Endodermal cell (in vitro differentiated cells): ENCODE measurements around the gene SLC9A5. TPM values are rescaled to one million over a fixed set of nuclear protein-coding genes. Genes with fewer than 3 reads are reported as not detected.

ENCODE experiments used
- DNase-seq: peaks from one replicate; pipeline ENCODE4 v3.0.0-alpha.2; 2017
- H3K27ac ChIP-seq: 2 replicates; pipeline ENCODE4 v1.5.1; 2013; ENCODE audit warnings: mild to moderate bottlenecking, low read depth, low read length, moderate library complexity
- H3K27me3 ChIP-seq: 2 replicates; pipeline ENCODE4 v1.6.1; 2013; ENCODE audit warnings: mild to moderate bottlenecking, low read length, moderate library complexity; ENCODE audit not compliant: insufficient read depth, control insufficient read depth, poor library complexity, severe bottlenecking
- H3K36me3 ChIP-seq: 2 replicates; pipeline ENCODE4 v1.7.0; 2013; ENCODE audit warnings: mild to moderate bottlenecking, low read length, moderate library complexity; ENCODE audit not compliant: control insufficient read depth, insufficient read depth
- H3K4me1 ChIP-seq: one replicate; pipeline ENCODE4 v1.7.0; 2013; ENCODE audit warnings: low read length; ENCODE audit not compliant: control insufficient read depth, insufficient read depth
- H3K4me3 ChIP-seq: 2 replicates; pipeline ENCODE4 v1.5.1; 2013; ENCODE audit warnings: mild to moderate bottlenecking, low read length, moderate library complexity
- H3K9ac ChIP-seq: 2 replicates; pipeline ENCODE4 v1.6.1; 2013; ENCODE audit warnings: mild to moderate bottlenecking, low read length, moderate library complexity; ENCODE audit not compliant: poor library complexity, severe bottlenecking; ENCODE audit errors: extremely low read depth
- H3K9me3 ChIP-seq: 2 replicates; pipeline ENCODE4 v1.6.1; 2013; ENCODE audit warnings: mild to moderate bottlenecking, low read length, moderate library complexity; ENCODE audit not compliant: control insufficient read depth
- H3K27ac Mint-ChIP-seq: 2 replicates; pipeline ENCODE4 v1.8.0; 2020; ENCODE audit warnings: mixed read lengths
- H3K27me3 Mint-ChIP-seq: 2 replicates; pipeline ENCODE4 v1.8.0; 2021; ENCODE audit warnings: mild to moderate bottlenecking, mixed read lengths; ENCODE audit not compliant: insufficient read depth
- H3K36me3 Mint-ChIP-seq: 2 replicates; pipeline ENCODE4 v1.8.0; 2020; ENCODE audit warnings: low read depth, mixed read lengths
- H3K4me1 Mint-ChIP-seq: 2 replicates; pipeline ENCODE4 v1.8.0; 2020; ENCODE audit warnings: mixed read lengths
- H3K4me3 Mint-ChIP-seq: 2 replicates; pipeline ENCODE4 v1.8.0; 2020; ENCODE audit warnings: mild to moderate bottlenecking, moderate library complexity, mixed read lengths
- H3K9me3 Mint-ChIP-seq: 2 replicates; pipeline ENCODE4 v1.8.0; 2020; ENCODE audit warnings: mild to moderate bottlenecking, mixed read lengths
- WGBS, 2 experiments: methylation state at CpG; one replicate each; pipeline versions ENCODE4 v1.1.5 to v1.1.7; 2013; ENCODE audit warnings: missing lambda C conversion rate in 2 of 2, mixed read lengths in 1 of 2; ENCODE audit not compliant: insufficient coverage in 1 of 2, insufficient read length in 1 of 2; 5-methylcytosine and 5-hydroxymethylcytosine counted together
- total RNA-seq, 2 donors: library from RNA; stranded (reverse); fragmentation: NEBNext Ultra II Directional in 1 of 2; extraction: Animal tissue kit (Norgen Biotek cat#: 25700) in 1 of 2; gene quantifications; 2 replicates in 1 of 2; 3 replicates in 1 of 2; pipeline ENCODE4 v1.2.1, GENCODE V29; 2021
- TF ChIP-seq, protein P1 (sequence below): fragments of 200-600 bp; sonication (generic); conservative IDR thresholded peaks from 2 replicates; pipeline ENCODE4 v1.5.0; 2021; ENCODE audit warnings: antibody characterized with exemption, mild to moderate bottlenecking

Gene SLC9A5
- total RNA-seq, 2 donors from 2014 or later = 8.9 to 9.0 TPM

DNA sequence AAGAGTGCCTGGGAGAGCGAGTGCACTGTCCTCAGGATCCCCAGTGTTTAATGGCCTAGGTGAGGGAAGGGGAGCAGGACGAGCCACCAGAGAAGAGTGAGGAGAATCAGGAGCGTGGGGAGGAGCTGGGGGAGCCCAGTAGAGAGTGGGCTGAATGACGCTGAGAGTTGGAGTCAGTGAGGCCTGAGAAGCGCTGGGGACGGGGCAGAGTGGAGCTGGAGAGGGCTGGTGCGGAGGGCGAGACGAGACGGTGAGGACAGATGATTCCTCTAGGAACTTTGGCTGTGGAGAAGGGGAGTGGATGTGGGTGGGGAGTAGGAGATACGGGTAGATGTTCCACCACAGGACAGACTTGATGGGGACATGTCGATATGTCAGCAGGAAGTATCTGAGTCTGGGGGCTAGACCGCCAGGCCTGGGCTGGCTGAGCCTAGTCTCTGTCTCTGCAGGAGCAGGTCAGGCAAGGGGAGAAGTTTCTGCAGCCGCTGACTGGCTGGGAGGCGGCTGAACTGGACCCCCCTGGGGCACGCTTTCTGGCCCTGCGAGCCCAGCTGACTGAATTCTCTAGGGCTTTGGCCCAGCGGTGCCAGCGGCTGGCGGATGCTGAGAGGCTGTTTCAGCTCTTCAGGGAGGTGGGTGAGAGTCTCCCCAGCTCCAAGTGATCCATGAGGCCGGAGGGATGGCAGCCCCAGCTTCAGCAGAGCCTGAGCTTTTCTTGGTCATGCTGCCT, 35.2 kb downstream of the SLC9A5 start:
- Histone ChIP-seq H3K9me3 (no peaks in the 10 kb centered on the region), H3K4me3 (no peak overlapping the region), H3K36me3 (no peaks in the 10 kb centered on the region), H3K9ac (no peak overlapping the region), H3K4me1 (no peaks in the 10 kb centered on the region), H3K27me3 (no peaks in the 10 kb centered on the region), H3K27ac (no peak overlapping the region)
- TF ChIP-seq, protein P1, sequence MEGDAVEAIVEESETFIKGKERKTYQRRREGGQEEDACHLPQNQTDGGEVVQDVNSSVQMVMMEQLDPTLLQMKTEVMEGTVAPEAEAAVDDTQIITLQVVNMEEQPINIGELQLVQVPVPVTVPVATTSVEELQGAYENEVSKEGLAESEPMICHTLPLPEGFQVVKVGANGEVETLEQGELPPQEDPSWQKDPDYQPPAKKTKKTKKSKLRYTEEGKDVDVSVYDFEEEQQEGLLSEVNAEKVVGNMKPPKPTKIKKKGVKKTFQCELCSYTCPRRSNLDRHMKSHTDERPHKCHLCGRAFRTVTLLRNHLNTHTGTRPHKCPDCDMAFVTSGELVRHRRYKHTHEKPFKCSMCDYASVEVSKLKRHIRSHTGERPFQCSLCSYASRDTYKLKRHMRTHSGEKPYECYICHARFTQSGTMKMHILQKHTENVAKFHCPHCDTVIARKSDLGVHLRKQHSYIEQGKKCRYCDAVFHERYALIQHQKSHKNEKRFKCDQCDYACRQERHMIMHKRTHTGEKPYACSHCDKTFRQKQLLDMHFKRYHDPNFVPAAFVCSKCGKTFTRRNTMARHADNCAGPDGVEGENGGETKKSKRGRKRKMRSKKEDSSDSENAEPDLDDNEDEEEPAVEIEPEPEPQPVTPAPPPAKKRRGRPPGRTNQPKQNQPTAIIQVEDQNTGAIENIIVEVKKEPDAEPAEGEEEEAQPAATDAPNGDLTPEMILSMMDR = no peak
- WGBS, 2 experiments = 92 to 97% methylated on average over 20 to 21 of the region's 21 CpGs
- DNase-seq = no peak
- Mint-ChIP-seq H3K4me1 (peaks cover 2% of the 10 kb centered on the region), H3K27me3 (no peaks in the 10 kb centered on the region), H3K27ac (no peak overlapping the region), H3K36me3 (no peaks in the 10 kb centered on the region), H3K9me3 (no peaks in the 10 kb centered on the region), H3K4me3 (no peak overlapping the region)

DNA sequence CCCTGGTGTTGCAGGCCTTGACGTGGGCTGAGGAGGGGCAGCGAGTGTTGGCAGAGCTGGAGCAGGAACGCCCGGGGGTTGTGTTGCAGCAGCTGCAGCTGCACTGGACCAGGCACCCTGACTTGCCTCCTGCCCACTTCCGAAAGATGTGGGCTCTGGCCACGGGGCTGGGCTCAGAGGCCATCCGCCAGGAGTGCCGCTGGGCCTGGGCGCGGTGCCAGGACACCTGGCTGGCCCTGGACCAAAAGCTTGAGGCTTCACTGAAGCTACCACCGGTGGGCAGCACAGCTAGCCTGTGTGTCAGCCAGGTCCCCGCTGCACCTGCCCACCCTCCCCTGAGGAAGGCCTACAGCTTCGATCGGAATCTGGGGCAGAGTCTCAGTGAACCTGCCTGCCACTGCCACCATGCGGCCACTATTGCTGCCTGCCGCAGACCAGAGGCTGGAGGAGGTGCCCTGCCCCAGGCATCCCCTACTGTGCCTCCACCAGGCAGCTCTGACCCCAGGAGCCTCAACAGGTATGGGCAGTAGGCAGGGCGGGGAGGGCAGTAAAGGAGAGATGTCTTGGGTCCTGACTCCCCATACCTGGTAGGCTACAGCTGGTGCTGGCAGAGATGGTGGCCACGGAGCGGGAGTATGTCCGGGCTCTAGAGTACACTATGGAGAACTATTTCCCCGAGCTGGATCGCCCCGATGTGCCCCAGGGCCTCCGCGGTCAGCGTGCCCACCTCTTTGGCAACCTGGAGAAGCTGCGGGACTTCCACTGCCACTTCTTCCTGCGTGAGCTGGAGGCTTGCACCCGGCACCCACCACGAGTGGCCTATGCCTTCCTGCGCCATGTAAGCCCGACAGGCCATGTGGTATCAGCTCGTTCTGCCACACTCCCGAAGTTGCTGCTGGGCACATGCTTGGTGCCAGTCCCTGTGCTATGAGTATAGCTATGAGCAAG, 36.2 kb downstream of the SLC9A5 start:
- TF ChIP-seq, protein P1 = peak; percentile 82
- no peaks in the 10 kb centered on the region for H3K4me1 ChIP-seq
- Mint-ChIP-seq H3K27me3 (no peaks in the 10 kb centered on the region), H3K9me3 (no peaks in the 10 kb centered on the region), H3K36me3 (no peaks in the 10 kb centered on the region), H3K4me3 (no peak overlapping the region), H3K4me1 (peaks cover 2% of the 10 kb centered on the region), H3K27ac (no peak overlapping the region)
- H3K27me3 ChIP-seq = no peaks in the 10 kb centered on the region
- no peak overlapping the region for H3K27ac ChIP-seq
- 78% methylated on average over 23 to 34 of the region's 34 CpGs for WGBS, 2 experiments
- no peaks in the 10 kb centered on the region for H3K36me3 ChIP-seq
- H3K9ac ChIP-seq = no peak overlapping the region
- peak; percentile 94 for DNase-seq
- no peak overlapping the region for H3K4me3 ChIP-seq
- H3K9me3 ChIP-seq = no peaks in the 10 kb centered on the region

DNA sequence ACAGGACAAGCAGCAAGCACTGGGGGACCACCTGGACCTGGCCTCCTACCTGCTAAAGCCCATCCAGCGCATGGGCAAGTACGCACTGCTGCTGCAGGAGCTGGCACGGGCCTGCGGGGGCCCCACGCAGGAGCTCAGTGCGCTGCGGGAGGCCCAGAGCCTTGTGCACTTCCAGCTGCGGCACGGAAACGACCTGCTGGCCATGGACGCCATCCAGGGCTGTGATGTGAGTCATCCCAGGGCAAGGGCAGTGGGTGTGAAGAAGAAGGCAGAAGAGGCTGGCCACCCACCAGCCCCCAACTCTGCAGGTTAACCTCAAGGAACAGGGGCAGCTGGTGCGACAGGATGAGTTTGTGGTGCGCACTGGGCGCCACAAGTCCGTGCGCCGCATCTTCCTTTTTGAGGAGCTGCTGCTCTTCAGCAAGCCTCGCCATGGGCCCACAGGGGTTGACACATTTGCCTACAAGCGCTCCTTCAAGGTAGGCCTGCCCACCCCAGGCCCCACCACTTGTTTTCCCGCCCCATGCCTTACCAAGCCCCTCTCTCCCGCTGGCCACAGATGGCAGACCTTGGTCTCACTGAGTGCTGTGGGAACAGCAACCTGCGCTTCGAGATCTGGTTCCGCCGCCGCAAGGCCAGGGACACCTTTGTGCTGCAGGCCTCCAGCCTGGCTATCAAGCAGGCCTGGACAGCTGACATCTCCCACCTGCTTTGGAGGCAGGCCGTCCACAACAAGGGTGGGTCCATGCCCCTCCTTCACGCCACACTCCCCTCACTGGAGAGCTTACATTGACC, 37.9 kb downstream of the SLC9A5 start:
- Histone ChIP-seq H3K9me3 (no peaks in the 10 kb centered on the region), H3K36me3 (no peaks in the 10 kb centered on the region), H3K9ac (no peak overlapping the region), H3K27ac (no peak overlapping the region), H3K4me3 (no peak overlapping the region), H3K4me1 (no peaks in the 10 kb centered on the region), H3K27me3 (no peaks in the 10 kb centered on the region)
- peaks cover 2% of the 10 kb centered on the region for H3K4me1 Mint-ChIP-seq
- no peak for DNase-seq
- H3K27ac Mint-ChIP-seq = no peak overlapping the region
- H3K36me3 Mint-ChIP-seq = no peaks in the 10 kb centered on the region
- TF ChIP-seq, protein P1 = no peak
- no peaks in the 10 kb centered on the region for H3K9me3 Mint-ChIP-seq
- no peaks in the 10 kb centered on the region for H3K27me3 Mint-ChIP-seq
- 95% methylated on average over 26 to 28 of the region's 28 CpGs for WGBS, 2 experiments
- no peak overlapping the region for H3K4me3 Mint-ChIP-seq
